HK-2 (cell line): ENCODE data around the gene DNAJC8.
A peak's percentile ranks its signal among the peaks of the same experiment; 100 is the strongest.

Experiments
- DNase-seq: peaks from one replicate; pipeline ENCODE4 v3.0.0-alpha.2; 2018; ENCODE audit not compliant: unreplicated experiment

DNAJC8 gene, protein sequence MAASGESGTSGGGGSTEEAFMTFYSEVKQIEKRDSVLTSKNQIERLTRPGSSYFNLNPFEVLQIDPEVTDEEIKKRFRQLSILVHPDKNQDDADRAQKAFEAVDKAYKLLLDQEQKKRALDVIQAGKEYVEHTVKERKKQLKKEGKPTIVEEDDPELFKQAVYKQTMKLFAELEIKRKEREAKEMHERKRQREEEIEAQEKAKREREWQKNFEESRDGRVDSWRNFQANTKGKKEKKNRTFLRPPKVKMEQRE

DNA sequence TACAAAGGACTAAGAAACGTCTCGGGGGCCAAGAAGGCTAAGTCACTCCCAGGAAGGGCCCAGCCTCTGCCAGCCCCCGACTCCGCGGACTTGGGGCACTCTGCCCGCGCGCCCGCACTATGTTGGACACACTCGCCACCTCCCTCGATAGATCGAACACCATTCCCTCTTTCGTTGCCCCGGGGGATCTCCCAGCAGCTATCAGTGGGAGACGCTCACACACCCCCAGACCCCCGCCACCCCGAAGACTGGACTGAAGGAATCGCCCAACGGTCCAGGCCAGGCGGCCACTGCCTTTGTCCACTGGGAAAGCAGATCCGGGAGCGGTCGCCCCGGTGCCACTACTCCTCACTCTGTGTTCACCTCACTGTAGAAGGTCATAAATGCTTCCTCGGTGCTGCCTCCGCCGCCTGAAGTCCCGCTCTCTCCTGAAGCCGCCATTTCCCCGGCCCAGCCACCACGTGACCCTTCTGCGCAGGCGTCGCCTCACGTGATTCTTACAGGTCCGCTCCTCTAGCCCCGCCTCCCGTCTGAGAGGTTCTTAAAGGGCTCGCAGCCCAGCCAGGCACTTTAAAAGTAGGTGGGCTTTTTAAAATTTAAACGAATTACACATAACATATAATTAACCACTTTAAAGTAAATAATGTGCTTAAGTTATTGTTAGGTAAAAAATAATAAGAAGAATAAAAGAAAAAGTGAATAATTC lies at the start of gene DNAJC8:
DNAJC8 (minus strand) TSS at position 472 of the 706 bp plus-strand sequence; CDS start at position 441, 31 bp downstream.
- DNase-seq, result peak; percentile 86

DNA sequence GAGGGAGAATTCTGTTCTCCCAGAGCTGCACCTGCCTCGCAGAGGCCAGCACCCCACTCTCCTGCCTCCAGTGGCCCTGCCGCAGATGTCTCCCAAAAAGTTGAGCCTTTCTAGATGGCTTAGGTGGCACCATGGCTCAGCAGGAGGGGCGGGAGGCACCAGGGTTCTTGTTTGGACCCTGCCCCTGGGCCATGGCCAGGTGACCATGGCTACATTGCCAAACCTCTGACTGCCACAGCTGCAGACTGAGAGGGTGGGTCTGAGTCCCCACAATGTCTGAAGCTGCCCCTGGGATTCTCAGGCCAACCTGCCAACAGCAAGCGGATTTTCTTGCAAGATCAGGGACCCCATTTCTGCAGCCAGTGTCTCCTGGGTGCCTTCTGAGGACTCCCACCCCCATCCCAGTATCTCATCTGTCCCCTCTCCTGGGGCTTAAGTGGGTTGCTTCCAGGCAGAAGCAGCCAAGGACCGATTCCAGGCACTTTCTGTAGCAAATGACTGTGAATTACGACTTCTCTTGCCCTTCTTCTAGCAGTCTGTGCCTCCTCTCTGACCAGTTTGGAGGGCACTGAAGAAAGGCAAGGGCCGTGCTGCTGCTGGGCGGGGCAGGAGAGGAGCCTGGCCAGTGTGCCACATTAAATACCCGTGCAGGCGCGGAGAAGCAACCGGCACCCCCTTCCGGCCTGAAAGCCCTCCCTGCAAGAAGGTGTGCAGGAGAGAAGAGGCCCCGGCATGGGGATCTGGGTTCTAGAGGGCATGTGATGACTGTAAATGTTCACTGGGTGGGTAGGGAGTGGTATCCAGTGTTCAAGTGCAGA lies 49.0 kb upstream of the DNAJC8 start:
- DNase-seq, result no peak

- DNase-seq, result no peak
Observed at GRCh38 chr1:28280977-28281381, 48.1 kb upstream of the DNAJC8 start.

DNA sequence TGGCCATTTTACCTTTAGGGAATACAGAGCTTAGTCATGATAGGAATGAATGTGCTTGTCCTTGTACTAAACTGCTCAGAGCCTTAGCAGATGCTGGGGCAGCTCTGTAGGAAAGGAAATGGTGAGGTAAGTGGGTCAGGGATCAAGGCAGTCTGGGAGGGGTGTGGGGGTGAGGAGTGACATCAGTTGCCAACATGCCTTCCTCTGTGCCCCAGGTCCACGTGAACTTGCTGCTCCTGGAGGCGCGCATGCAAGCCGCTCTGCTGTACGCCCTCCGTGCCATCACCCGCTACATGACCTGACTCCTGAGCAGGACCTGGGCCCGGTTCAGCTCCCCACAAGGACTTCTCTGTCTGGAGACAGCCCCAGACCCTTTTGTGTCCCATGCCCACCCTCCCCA lies 47.7 kb upstream of the DNAJC8 start:
- no peak for DNase-seq

DNA sequence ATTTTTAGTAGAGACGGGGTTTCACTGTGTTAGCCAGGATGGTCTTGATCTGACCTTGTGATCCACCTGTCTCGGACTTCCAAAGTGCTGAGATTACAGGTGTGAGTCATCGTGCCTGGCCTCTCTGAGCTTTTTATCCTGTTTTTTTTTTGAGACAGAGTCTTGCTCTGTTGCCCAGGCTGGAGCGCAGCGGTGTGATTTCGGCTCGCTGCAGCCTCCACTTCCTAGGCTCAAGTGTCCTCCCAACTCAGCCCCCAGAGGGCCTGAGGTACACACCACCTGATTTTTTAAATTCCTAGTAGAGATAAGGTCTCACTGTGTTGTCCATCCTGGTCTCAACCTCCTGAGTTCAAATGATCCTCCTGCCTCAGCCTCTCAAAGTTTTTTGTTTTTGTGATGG lies 46.9 kb upstream of the DNAJC8 start:
- DNase-seq, result no peak

GRCh38 chr1:28278763-28279162 lies 45.9 kb upstream of the DNAJC8 start:
- DNase-seq, result no peak

DNA sequence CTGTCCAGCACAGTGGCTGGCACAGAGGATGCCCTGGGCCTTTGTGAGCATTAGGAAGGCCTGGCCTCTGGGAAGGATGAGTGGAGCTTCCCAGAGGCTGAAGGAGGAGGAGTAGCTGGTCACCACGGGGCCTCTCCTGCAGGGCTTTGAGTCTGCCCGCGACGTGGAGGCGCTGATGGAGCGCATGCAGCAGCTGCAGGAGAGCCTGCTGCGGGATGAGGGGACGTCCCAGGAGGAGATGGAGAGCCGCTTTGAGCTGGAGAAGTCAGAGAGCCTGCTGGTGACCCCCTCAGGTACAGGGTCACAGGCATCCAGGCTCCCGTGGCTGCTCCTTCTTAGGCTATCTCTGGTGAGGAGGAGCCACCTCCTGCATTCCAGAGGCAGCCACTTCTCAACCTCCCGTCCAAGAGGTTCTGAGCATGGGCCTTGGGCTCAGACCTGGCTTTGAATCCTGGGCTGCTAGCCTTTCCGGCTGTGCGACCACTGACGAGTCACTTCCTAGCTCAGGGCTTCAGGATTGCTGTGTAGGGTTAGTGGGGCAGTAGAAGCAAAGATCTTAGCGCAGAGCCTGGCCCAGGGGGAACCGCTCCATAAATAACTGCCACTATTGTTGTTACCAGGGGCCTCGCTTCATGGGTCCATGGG lies 40.5 kb upstream of the DNAJC8 start:
- DNase-seq, result peak; percentile 62

GRCh38 chr1:28272215-28272852 lies 39.5 kb upstream of the DNAJC8 start:
- DNase-seq, result no peak

GRCh38 chr1:28269529-28269928 lies 36.7 kb upstream of the DNAJC8 start:
- DNase-seq, result no peak

GRCh38 chr1:28267633-28268032 lies 34.8 kb upstream of the DNAJC8 start:
- no peak for DNase-seq

DNA sequence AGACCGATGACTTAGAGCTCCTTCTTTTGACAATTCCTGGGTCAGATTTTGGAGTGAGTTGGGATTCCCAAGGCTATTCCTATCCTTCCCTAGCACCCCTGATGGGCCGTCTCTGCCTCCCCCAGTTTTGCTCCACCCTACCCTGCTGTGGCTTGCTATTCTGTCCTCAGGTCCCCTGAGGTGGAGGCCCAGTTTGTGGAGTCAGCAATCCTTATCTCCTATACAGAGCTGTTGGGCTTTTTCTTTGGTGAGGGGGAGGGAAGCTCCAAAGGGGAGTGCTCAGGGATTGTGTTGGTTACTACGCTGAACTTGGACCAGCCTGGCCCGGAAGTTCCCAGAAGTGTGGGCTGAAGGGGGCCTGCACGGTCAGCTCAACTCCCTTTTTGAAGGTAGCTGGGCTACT lies 34.1 kb upstream of the DNAJC8 start:
- no peak for DNase-seq

- no peak for DNase-seq
Observed at GRCh38 chr1:28265577-28265976, 32.7 kb upstream of the DNAJC8 start.

- DNase-seq, result no peak
Observed at GRCh38 chr1:28264897-28265296, 32.1 kb upstream of the DNAJC8 start.

- DNase-seq, result no peak
Observed at GRCh38 chr1:28260803-28261174, 28.0 kb upstream of the DNAJC8 start.

DNA sequence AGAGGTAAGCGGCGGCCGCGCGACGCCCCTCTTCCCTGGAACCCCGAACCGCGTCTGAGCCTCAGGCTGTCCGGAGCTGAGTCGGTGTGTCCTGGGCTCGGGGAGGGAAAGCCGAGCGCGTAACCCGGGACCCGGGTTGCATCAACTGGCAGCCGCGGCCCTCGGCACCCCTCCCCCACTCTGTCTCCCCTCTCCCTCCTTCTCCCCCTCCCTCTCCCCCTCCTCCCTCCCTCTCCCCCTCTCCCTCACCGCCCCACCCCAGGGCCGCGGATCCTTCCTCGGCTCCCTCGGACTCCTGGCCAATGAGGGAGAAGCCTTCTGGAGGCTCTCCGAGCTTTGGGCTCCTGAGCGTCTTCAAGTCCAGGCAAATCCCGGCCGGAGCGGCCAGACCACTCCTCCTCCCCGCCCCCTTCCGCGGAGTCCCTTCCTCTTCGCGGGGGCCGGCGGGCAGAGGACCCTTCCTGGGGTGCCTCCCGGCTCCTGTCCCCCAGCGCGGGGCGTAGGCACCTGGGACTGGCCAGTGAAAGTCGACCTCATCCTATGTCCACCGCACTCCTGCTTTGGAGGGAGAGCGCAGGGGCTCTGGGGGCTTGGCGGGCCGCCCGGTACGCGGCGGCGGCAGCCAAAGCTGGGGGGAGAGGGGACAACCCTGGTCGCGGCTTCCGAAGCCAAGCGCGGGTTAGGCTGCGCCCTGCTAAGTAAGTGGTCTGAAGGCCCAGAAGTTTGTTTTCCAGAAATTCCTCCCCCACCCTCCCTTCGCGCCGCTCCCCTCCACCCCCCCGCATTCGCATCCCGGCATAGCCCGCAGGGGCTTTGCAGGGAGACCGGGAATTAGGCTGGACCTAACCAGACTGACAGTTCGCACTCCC lies 27.3 kb upstream of the DNAJC8 start:
- DNase-seq, result peak; percentile 66

DNA sequence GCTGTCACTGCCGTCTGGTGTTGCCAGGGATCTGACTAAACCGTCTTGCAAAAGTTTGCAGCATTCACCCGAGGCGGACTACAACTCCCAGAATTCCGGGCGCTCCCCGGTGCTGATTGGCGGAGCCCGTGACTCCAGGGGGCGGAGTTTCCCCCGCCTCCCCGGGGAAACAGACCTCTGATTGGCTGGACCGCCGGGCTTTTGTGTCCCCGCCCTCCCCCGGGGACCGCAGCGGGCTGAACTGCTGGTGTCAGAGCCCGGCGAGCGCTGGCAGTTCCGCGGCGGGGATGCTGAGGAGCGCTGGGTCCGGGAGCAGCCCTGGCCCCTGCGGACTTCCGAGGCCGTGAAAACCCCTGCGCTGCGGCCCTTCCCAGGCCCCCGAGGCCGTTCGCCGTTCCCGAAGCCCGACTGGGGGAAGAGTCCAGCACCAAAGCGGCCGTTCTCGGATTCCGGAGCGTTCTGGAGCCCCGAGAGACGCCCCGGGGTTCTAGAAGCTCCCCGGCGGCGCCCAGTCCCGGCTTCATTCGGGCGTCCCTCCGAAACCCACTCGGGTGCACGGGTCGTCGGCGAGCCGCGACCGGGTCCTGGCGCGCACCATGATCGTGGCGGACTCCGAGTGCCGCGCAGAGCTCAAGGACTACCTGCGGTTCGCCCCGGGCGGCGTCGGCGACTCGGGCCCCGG lies 26.6 kb upstream of the DNAJC8 start, which contains the start of gene SESN2:
SESN2 (plus strand) TSS at position 267 of the 682 bp plus-strand sequence; CDS start at position 597, 330 bp downstream.
- DNase-seq, result peak; percentile 99

DNA sequence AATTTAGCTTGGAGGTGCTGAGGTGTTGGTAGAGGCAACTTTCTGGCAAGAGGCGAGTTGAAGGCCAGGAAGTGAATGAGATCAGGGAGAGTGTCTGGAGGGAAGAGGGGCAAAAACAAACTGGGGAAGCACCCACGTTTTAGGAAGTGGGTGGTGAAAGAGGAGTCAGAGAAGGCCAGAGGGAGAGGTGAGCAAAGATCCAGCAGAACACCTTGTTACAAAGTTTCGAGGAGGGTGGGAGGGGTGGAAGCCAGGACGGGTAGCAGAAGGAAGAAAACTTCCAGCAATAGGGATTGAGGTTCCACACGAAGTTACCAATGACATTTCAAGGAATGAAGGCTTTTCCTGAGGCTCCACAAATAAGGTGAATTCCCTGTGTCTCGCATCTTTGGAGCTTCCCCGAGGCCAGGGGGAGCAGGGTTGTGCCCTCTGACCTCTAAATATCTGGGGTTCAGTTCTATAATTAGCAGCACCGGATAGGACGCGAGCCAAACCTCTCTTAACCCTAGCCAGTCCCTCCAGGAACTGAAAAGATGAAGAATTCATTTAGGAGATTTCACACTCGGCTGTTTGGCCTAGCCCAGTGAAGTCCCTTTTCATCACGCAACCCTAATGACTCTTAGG lies 25.9 kb upstream of the DNAJC8 start:
- DNase-seq, result no peak

GRCh38 chr1:28257736-28258135 lies 24.9 kb upstream of the DNAJC8 start:
- no peak for DNase-seq

DNA sequence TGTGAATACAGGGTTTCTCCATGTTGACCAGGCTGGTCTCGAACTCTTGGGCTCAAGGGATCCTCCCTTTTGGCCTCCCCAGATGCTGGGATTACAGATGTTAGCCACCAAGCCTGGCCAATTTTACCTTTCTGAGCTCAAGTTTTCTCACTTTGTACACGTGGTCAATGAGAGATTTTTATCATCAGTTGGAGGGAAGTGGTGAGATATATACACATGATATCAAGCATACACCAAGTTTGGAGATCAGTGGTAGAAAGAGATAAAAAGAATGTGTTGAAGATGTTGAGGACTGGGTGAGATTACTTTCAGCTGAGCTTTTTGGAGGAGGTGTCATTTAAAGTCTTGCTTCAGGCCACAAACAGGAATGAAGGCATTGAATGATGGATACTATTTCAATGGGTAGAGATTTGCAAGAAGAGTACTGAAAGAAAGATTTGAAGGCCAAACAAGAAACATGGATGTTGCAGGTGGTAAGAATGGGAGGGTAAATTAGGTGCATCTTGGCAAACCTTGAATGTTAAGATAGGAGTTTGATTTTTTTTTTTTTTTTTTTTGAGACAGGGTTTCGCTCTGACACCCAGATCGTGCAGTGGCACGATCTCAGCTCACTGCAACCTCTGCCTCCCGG lies 23.5 kb upstream of the DNAJC8 start:
- DNase-seq, result no peak
